H1 (cell line): ENCODE measurements around the gene C17orf114.

Experiments used
- CBX5 ChIP-seq: fragments of 300-800, 300-1000 bp; sonication (generic); IDR thresholded peaks from 2 replicates; pipeline ENCODE4 v1.7.1; 2016; ENCODE audit warnings: antibody characterized with exemption, low read length, low read depth
- CREB1 ChIP-seq: IDR thresholded peaks from 2 replicates; pipeline ENCODE4 v1.6.1; 2012; ENCODE audit warnings: inconsistent platforms
- RAD21 ChIP-seq, 2 experiments: IDR thresholded peaks in 1 of 2; conservative IDR thresholded peaks in 1 of 2; 2 replicates each; pipeline ENCODE4 v1.6.1; 2011; ENCODE audit warnings: low read depth in 2 of 2, low read length in 2 of 2, improper control_type of control experiment in 1 of 2, inconsistent platforms in 1 of 2, mild to moderate bottlenecking in 1 of 2, moderate library complexity in 1 of 2
- SIX5 ChIP-seq: IDR thresholded peaks from 2 replicates; pipeline ENCODE4 v1.6.1; 2011; ENCODE audit warnings: mild to moderate bottlenecking, low read depth, low read length
- SP4 ChIP-seq: IDR thresholded peaks from 2 replicates; pipeline ENCODE4 v1.6.1; 2012; ENCODE audit warnings: low read length, inconsistent platforms
- TAF7 ChIP-seq: optimal IDR thresholded peaks from 2 replicates; pipeline ENCODE3; 2011; ENCODE audit warnings: low read depth, mild to moderate bottlenecking, inconsistent platforms, low read length, moderate library complexity, borderline replicate concordance

Gene C17orf114

GRCh38 chr17:4836221-4836620, 34.1 kb upstream of the C17orf114 start (continued):
- no peak for TF ChIP-seq TAF7
- TF ChIP-seq SP4, result no peak
- TF ChIP-seq RAD21 (IDR thresholded peaks at IDR 0.05 in 1 of 2, conservative IDR thresholded peaks at IDR 0.05 in 1 of 2; ENCODE audit: low read depth in 2 of 2, low read length in 2 of 2), result no peak
- no peak for TF ChIP-seq CREB1
- TF ChIP-seq SIX5, result no peak
- no peak for TF ChIP-seq CBX5
